ENCODE results near the gene LMAN1.

The LMAN1 gene

DNA sequence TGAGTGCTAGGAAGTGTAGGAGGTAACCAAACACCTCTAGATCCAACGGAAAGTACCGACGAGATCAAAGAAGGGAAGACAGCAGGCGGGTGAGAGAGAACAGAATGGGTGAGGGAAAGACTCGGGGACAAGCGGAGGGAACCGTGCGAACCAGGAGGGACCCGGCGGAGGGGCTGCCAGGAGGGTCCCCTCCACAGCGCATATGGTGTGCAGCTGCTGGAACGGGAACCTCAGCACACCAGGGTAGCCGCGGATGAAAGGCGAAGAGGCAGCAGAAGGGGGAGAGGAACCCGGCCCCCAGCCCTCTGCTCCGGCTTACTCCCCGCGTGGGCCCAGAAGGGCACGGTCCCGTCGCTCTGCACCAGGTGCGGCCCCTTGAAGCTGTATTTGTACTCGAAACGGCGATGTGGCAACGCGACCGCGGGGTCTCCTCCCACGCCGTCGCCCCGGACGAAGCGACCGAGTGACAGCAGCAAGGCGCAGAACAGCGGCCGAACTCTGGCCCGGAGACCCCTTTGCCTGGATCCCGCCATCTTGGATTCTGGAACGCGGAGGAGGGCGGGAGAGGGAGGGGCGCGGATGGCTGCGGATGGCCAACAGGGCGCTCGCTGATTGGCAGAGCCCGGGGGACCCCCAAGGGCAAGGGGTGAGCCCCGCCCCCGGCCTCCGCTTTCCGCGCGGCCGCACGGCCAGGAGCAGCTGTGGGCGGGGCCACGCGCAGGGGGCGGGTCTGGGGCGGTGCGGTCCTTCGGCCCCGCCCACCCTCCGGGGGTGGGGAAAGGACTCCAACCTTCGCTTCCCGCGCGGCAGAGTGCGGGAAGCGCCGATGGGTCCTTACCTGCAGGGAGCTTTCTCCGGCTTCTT lies at the start of gene LMAN1:
TSS of gene LMAN1 (minus strand) at position 554 of the 864 bp plus-strand sequence. CDS start at position 533, 21 bp downstream.
- TF ChIP-seq CTCF (IDR thresholded peaks at IDR 0.05; ENCODE audit: low read depth, low read length): no peak
- peak; percentile 94 for DNase-seq (ENCODE audit: low read depth, low spot score)
- in situ Hi-C loops (cut with HindIII; ENCODE audit: low sequenced_read_pairs): no loop called here
- peak within 1 kb of the TSS; percentile 98 for H3K4me3 ChIP-seq (ENCODE audit: low read depth, low read length)

DNA sequence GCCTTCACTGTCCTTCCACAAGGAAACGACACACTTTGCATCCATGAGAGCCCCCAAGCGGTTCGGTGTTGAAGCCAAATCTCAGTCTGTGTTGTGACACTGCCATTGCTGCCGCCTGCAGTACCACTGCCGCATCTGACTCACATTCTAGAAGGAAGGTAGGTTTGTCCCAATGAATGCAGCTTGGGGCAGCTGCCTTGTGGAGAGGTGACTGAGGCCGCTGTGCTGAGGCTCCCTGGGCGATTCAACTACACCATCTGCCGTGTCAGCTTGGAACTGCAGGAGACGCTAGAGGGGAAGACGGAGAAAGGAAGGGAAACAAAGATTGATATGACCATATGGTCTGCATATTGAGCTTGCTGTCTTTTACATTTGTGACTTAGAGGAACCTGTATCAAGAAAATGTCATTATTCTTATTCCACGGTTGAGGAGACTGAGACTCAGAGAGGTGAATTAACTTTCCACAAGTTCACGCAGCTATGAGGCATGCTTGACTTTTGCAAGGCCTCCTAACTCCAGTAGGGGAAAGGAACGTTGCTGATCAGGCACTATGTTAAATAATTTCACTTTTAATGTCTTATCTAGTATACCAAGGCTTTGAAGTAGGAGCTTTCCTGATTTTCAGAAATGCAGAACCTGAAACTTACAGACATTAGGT lies 43.5 kb upstream of the LMAN1 start:
- peak; percentile 70 for DNase-seq (ENCODE audit: low read depth, low spot score)

DNA sequence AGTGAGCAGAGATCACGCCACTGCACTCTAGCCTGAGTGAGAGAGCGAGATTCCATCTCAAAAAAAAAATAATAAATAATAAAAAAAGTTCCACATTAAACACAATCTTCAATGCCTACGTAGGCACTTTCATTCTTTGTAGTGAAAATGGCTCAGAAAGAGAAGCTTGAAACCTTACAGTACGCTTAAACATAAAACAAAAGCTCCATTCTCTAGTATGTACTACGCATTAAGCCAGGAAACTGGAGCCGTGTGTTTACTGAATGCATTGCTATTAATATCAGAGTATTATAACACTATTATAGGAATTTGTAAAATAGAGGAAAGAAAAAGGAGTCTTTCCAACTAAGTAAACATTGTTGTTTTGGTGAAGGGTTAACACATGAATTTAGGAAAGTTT lies 41.3 kb upstream of the LMAN1 start:
- no peak for TF ChIP-seq CTCF (IDR thresholded peaks at IDR 0.05; ENCODE audit: low read depth, low read length)
- in situ Hi-C loops (cut with HindIII; ENCODE audit: low sequenced_read_pairs): no loop called here
- no peak for DNase-seq (ENCODE audit: low read depth, low spot score)

More for the DNA sequence above, 43.5 kb upstream of the LMAN1 start:
- in situ Hi-C loops (cut with HindIII; ENCODE audit: low sequenced_read_pairs): no loop called here
- peak; percentile 98 for TF ChIP-seq CTCF (IDR thresholded peaks at IDR 0.05; ENCODE audit: low read depth, low read length)
- no peak overlapping the region for H3K4me3 ChIP-seq (ENCODE audit: low read depth, low read length)

DNA sequence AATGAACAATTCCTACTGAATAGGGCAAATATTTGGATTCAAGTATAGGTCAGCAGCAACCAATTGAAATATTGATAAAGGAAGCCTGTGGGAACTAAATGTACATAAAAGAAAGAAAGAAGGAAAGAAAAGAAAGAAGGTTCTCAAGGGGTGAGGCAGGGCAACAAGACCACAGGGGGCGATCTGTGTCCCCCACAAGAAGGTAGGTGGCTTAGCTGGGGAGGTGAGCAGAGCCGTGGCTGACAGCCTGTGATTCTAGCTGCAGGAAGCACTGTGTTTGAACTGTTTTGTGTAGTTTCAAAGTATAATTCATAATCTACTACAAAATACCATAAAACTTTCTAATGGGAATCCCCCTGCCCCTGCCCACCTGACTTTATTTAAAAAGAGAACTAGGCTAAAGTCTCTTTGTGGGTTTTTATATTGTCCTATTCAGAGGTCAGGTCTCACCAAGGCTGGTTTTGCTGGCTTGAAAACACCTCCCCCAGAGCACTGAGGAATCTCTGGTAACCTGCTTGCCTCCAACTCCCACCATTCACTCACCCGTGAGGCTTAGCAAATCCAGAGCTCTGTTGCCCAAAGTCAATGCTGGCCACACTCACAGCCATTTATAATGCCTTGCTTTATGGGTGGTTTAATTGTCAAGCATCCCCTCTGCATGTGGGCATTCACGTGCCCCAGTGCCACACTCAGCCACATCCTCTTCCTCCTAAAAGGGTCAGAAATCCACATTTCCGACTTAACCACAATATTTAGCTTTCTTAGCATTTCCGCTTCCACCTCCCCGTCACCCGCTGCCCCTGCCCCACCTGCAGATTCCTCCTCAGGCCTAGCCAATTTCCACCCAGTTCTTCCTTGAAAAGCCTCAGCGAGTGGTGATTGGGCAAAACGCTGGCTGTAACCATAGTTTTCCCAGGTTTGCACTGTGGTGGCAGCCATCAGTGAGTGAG lies 36.4 kb upstream of the LMAN1 start:
- TF ChIP-seq CTCF (IDR thresholded peaks at IDR 0.05; ENCODE audit: low read depth, low read length): no peak
- no peak for DNase-seq (ENCODE audit: low read depth, low spot score)
- H3K4me3 ChIP-seq (ENCODE audit: low read depth, low read length): no peak overlapping the region
- in situ Hi-C loops (cut with HindIII; ENCODE audit: low sequenced_read_pairs): no loop called here

More for the DNA sequence above, 41.3 kb upstream of the LMAN1 start:
- H3K4me3 ChIP-seq (ENCODE audit: low read depth, low read length): no peak overlapping the region

GRCh38 chr18:59393381-59393780 lies 34.3 kb upstream of the LMAN1 start:
- DNase-seq (ENCODE audit: low read depth, low spot score): no peak
- H3K4me3 ChIP-seq (ENCODE audit: low read depth, low read length): no peak overlapping the region
- in situ Hi-C loops (cut with HindIII; ENCODE audit: low sequenced_read_pairs): no loop called here
- no peak for TF ChIP-seq CTCF (IDR thresholded peaks at IDR 0.05; ENCODE audit: low read depth, low read length)

- TF ChIP-seq CTCF (IDR thresholded peaks at IDR 0.05; ENCODE audit: low read depth, low read length): no peak
- no peak for DNase-seq (ENCODE audit: low read depth, low spot score)
- H3K4me3 ChIP-seq (ENCODE audit: low read depth, low read length): no peak overlapping the region
- in situ Hi-C loops (cut with HindIII; ENCODE audit: low sequenced_read_pairs): no loop called here
Measured at GRCh38 chr18:59388817-59389216, 29.8 kb upstream of the LMAN1 start.
